Measurements from ENCODE around the gene RASL12. TPM values are rescaled to one million over a fixed set of nuclear protein-coding genes. Genes with fewer than 3 reads are reported as not detected.

The RASL12 gene
- total RNA-seq, 4 donors from 2014 or later = 2.8 to 32.4 (median 8.9) TPM

- H3K27ac ChIP-seq = peak overlapping the region; percentile 41 to 80 (median 66)
- H3K9me3 ChIP-seq = no peaks in the 10 kb centered on the region
- no peak for DNase-seq
- H3K36me3 ChIP-seq = peaks cover 0 to 27% (median 0%) of the 10 kb centered on the region in 3 donors
- no peak overlapping the region for H3K4me3 ChIP-seq
- no peaks in the 10 kb centered on the region for H3K27me3 ChIP-seq
- peaks cover 10 to 51% (median 18%) of the 10 kb centered on the region in 3 donors for H3K4me1 ChIP-seq
- TF ChIP-seq CTCF (IDR thresholded peaks at IDR 0.05) = no peak
- no peak for TF ChIP-seq POLR2A (IDR thresholded peaks at IDR 0.05)
- intact Hi-C loops (cut with DNase I) = loop anchor here (10.0 kb wide), 1 partner anchor 219 kb away; no protein-coding TSS in a partner anchor
- 20 to 42% methylated on average over 1 to 6 of the region's 6 CpGs for WGBS, 2 donors
Observed at GRCh38 chr15:65055201-65055870, 12.5 kb downstream of the RASL12 start.

- H3K36me3 ChIP-seq = peaks cover 0 to 27% (median 0%) of the 10 kb centered on the region in 3 donors
- H3K4me1 ChIP-seq = peaks cover 13 to 53% (median 26%) of the 10 kb centered on the region in 3 donors
- 0 to 70% methylated on average over 1 to 12 of the region's 26 CpGs for WGBS, 2 donors
- no peaks in the 10 kb centered on the region for H3K27me3 ChIP-seq
- no peak overlapping the region for H3K4me3 ChIP-seq
- intact Hi-C loops (cut with DNase I) = loop anchor here (10.0 kb wide), 1 partner anchor 220 kb away; no protein-coding TSS in a partner anchor
- no peak for DNase-seq
- TF ChIP-seq CTCF (IDR thresholded peaks at IDR 0.05) = peak; percentile 67 to 95 (median 89)
- no peak for TF ChIP-seq POLR2A (IDR thresholded peaks at IDR 0.05)
- peak overlapping the region; percentile 41 to 80 (median 66) for H3K27ac ChIP-seq
- H3K9me3 ChIP-seq = no peaks in the 10 kb centered on the region
Observed at GRCh38 chr15:65054333-65055200, 13.2 kb downstream of the RASL12 start.

GRCh38 chr15:65052956-65053355, 14.8 kb downstream of the RASL12 start:
- Histone ChIP-seq H3K27ac (no peak overlapping the region), H3K4me3 (no peak overlapping the region), H3K4me1 (peaks cover 14 to 52% (median 28%) of the 10 kb centered on the region in 3 donors), H3K9me3 (no peaks in the 10 kb centered on the region), H3K27me3 (no peaks in the 10 kb centered on the region), H3K36me3 (peaks cover 0 to 27% (median 0%) of the 10 kb centered on the region in 3 donors)
- WGBS, 2 donors = 75 to 77% methylated on average over 2 of the region's 2 CpGs
- intact Hi-C loops (cut with DNase I) = loop anchor here (10.0 kb wide), 1 partner anchor 222 kb away; no protein-coding TSS in a partner anchor
- TF ChIP-seq POLR2A (IDR thresholded peaks at IDR 0.05) = no peak
- TF ChIP-seq CTCF (IDR thresholded peaks at IDR 0.05) = no peak
- no peak for DNase-seq

- no peak for TF ChIP-seq CTCF (IDR thresholded peaks at IDR 0.05)
- no peak for TF ChIP-seq POLR2A (IDR thresholded peaks at IDR 0.05)
- H3K27ac ChIP-seq = peak overlapping the region in 2 of 4 donors; percentile 14 to 21
- 71 to 100% methylated on average over 1 of the region's 2 CpGs for WGBS, 2 donors
- peaks cover 14 to 40% (median 28%) of the 10 kb centered on the region in 3 donors for H3K4me1 ChIP-seq
- DNase-seq = no peak
- intact Hi-C loops (cut with DNase I) = loop anchor here (10.0 kb wide), 1 partner anchor 224 kb away; no protein-coding TSS in a partner anchor
- H3K36me3 ChIP-seq = peaks cover 0 to 17% (median 0%) of the 10 kb centered on the region in 3 donors
- no peaks in the 10 kb centered on the region for H3K9me3 ChIP-seq
- H3K4me3 ChIP-seq = no peak overlapping the region
- no peaks in the 10 kb centered on the region for H3K27me3 ChIP-seq
Observed at GRCh38 chr15:65051266-65051665, 16.5 kb downstream of the RASL12 start.

Data from esophagus squamous epithelium (tissue), 5 donors.